VCaP (cell line): Measurements from ENCODE around the gene DDX56.
A peak's percentile ranks its signal among the peaks of the same experiment; 100 is the strongest.

Experiments
- H3K27ac ChIP-seq: fragments of 450-650 bp; 2 replicates; pipeline ENCODE4 v1.5.1; 2017
- CTCF ChIP-seq: fragments of 450-650 bp; conservative IDR thresholded peaks from 2 replicates; pipeline ENCODE4 v1.5.1; 2017; ENCODE audit warnings: mild to moderate bottlenecking, moderate library complexity

Gene DDX56

GRCh38 chr7:44617225-44617890 is 43.6 kb upstream of the DDX56 start:
- no peak for TF ChIP-seq CTCF
- peak overlapping the region; percentile 64; the same call in 1 of the 2 replicates for H3K27ac ChIP-seq

DNA sequence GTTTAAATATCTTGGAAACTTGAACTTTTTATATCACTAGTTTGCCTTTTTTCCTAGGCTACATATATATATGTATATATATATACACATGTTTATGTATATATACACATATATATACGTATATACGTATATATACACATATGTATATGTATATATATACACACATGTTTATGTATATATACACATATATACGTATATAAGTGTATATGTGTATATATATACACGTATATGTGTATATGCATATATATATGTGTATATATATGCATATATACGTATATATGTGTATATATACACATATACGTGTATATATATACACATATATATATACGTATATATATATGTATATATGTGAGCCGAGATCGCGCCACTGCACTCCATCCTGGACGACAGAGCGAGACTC is 42.8 kb upstream of the DDX56 start:
- H3K27ac ChIP-seq = no peak overlapping the region
- no peak for TF ChIP-seq CTCF

- 0 out of 2 replicates have a peak overlapping the region, but pooled peaks have one; percentile 3 for H3K27ac ChIP-seq
- TF ChIP-seq CTCF = no peak
Measured at GRCh38 chr7:44615793-44616192, 42.1 kb upstream of the DDX56 start.

GRCh38 chr7:44615149-44615611 is 41.5 kb upstream of the DDX56 start:
- H3K27ac ChIP-seq = peak overlapping the region; percentile 3; the same call in 1 of the 2 replicates
- TF ChIP-seq CTCF = no peak

- TF ChIP-seq CTCF = no peak
- peak overlapping the region; percentile 95 for H3K27ac ChIP-seq
Measured at GRCh38 chr7:44609829-44610228, 36.1 kb upstream of the DDX56 start.

DNA sequence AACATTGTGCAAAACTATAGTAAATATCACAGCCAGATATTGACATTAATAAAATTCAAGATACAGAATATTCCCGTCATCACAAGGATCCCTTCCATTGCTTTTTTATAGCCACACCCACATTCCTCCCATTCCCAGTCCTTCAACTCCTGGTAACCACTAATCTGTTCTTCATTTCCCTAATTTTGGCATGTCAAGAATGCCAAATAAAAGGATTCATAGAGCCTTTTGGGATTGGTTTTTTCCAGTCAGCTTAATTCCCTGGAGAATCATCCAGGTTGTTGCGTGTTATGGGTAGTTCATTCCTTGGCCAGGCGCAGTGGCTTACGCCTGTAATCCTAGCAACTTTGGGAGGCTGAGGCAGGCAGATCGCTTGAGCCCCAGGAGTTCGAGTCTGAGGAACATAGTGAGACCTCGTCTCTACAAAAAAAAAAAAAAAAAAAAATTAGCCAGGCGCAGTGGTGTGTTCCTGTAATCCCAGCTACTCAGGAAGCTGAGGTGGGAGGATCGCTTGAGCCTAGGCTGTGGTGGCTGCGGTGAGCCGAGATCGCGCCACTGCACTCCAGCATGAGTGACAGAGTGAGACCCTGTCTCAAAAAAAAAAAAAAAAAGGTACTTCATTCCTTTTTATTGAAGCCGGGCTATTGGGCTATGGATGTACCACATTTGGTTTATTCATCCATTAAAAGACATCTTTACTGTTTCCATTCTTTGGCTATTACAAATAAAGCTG is 35.4 kb upstream of the DDX56 start:
- H3K27ac ChIP-seq = peak overlapping the region; percentile 95
- TF ChIP-seq CTCF = no peak

DNA sequence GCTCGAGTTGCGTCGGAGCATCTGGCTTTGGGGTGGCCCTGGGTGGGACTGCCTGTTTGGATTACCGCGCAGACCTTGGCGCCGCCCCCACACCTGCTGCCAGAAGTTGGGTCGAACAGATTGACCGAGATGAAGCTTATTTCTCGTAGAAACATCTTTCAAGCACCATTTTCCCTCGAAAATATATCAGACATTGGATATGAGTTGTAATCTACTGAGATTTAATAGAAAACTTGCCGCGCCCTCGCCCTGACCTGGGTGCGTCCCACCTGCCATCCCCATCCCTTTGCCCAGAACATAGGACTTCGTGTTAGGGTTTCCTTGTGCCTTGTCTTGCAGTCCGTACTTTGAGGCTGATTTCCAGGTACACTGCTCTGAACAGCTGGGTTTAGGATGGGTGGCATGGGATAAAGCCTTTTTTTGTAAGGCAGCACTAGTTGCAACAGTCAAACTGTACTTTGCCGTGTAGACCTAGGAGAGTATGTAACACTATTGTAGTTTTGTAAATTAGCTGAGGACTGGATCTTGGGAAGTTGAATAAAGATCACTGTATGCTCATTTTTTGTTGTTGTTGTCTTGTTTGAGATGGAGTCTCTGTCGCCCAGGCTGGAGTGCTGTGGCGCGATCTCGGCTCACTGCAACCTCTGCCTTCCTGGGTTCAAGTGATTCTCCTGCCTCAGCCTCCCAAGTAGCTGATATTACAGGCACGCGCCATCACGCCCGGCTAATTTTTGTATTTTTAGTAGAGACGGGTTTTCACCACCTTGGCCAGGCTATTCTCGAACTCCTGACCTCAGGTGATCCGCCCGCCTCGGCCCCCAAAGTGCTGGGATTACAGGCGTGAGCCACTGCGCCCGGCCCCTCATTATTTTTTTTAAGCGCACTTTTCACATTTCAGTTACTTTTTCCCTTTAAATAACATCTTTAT is 33.7 kb upstream of the DDX56 start:
- TF ChIP-seq CTCF = no peak

More for the DNA sequence above, 33.7 kb upstream of the DDX56 start:
- peak overlapping the region; percentile 95 for H3K27ac ChIP-seq
